GM18870 (cell line): ENCODE measurements around the gene POLR3K.

ENCODE experiments used
- ATAC-seq: cut with Tn5 transposase; IDR thresholded peaks from one replicate; pipeline ENCODE4 v1.9.1; 2021; ENCODE audit warnings: moderate library complexity; ENCODE audit not compliant: unreplicated experiment

POLR3K gene

DNA sequence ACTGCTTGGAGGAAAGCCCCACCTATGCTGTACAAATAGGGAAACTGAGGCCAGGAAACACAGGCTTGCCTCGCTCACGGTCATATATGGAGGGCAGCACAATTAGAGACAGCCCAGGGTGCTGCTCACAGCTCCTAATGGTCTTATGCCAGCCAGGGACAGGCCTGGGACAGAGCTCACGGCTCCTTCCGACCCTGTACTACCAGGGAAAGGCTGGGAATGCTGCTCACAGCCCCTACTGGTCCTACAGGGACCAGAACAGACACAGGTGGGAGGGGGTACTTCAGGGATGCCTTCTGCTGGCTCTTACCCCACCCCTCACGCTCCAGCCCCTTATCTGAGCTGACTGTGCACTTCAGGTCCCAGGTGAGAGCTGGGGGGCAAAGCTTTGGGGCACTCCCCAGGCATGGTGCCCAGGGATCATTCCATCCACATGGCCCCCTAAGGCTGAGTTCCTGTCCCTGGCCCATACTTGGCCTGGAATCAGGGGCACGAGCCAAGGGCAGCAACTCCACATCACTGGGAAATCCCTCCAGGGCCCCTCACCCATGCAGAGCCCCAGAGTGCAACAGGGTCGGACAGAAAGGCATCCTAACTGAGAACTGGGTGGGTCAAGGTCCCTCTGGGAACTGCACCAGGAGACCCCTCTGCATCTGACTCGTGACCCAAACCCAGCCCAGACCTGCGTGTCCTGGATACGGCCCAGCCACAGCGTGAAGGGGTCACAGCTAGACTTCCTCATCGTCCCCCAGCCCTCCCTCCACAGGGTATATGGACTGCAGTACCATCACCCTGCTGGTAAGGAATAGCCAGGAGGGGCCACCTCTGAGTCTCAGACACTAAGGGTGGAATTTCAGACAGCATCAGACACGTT is 13.1 kb upstream of the POLR3K start:
- ATAC-seq = no peak

DNA sequence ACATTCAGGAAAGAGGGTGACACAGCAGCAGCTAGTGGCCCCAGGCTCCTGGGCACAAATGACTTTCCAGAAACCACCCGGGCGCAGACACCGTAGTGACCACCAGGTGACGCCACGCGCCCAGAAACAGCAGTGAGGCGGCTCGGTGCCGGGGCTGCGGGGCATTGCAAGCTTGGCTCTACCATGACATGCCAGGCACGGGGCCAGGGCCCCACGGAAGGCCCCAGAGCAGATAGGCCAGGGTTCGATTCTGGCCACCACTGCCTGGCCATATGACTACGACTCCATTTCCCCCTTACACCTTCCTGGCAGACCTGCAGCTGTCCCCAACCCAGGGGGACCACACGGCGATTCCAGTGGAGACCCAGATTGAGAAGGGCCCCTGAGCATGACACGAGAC is 12.3 kb upstream of the POLR3K start:
- ATAC-seq = no peak

DNA sequence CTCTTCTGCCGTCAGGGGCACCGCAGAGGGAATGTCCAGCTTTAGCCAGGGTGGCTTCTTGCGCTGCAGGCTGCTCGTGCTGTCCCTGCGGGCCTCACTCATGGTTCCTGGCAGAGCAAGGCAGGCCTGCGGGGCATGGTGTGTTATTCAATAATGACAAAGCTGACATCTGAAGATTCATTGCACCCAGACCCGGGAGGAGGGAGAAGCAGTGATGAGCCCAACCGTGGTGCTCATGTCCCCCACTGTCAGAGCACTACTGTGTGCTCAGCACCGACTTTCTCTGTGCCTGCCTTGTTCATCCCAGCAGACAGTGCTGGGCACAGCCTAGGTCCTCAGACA is 11.5 kb upstream of the POLR3K start:
- no peak for ATAC-seq

DNA sequence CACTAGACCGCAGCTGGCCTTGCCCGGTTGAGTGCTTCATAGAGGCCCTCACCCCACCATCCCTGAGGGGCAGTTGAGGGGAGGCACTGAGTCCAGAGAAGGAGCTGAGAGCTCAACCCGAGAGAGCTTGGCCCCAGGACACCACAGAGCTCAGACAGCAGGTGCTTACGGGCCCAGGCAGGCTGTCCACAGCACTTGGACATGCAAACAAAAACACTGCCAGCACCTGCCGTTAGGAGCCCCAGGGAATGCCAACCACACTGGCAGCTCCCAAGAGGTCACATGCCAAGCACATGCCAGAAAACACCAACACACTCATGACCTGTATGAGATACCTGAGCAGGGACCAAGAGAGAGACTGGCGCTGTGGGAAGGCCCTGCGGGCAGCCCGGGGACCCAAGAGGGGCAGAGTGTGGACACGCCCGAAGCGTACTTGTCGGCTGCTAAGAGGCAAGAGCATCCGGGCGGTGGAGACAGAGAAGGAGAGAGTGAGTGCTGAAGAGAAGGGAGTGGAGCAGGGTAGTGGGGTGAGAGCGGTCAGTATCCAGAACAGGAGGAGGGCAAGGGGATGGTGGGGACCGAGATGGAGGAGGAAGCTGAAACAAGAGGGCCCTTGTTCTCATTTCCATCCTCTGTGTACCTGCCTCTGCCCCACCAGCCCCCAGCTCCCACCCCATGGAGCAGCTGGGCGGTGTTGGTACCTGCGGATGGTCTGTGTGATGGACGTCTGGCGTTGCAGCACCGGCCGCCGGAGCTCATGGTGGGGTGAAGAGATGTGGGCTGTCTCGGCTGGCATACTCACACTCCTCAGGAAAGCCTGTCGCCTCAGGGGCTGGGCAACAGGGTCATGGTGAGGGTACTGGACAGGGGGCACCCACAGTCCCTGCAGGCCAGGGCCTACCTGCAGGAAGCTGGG is 10.8 kb upstream of the POLR3K start:
- ATAC-seq = no peak

DNA sequence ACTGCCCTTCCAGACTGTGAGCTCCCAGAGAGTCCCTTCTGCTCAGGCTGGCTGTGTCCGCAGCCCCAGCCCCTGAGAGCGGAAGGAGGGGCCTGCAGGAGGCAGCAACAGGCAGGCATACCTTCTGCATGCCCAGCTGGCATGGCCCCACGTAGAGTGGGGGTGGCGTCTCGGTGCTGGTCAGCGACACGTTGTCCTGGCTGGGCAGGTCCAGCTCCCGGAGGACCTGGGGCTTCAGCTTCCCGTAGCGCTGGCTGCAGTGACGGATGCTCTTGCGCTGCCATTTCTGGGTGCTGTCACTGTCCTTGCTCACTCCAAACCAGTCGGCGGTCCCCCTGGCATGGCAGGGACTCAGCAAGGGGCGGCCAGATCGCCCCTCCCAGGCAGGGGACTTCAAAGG is 10.1 kb upstream of the POLR3K start:
- no peak for ATAC-seq

DNA sequence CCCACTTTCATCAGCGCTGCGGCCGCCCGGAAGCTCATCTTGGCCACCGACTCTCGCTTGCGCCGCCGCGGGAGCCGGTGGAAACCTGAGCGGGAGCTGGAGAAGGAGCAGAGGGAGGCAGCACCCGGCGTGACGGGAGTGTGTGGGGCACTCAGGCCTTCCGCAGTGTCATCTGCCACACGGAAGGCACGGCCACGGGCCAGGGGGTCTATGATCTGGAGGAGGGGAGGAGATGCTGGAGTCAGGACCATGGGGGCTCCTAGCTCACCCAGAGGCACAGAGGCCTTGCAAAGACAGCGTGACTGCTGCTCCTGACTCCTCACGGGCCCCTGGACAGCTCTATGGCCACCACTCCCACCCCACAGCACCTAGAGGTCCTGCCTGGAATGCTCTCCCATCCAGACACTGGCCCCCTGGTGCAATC is 9.6 kb upstream of the POLR3K start:
- ATAC-seq = no peak

DNA sequence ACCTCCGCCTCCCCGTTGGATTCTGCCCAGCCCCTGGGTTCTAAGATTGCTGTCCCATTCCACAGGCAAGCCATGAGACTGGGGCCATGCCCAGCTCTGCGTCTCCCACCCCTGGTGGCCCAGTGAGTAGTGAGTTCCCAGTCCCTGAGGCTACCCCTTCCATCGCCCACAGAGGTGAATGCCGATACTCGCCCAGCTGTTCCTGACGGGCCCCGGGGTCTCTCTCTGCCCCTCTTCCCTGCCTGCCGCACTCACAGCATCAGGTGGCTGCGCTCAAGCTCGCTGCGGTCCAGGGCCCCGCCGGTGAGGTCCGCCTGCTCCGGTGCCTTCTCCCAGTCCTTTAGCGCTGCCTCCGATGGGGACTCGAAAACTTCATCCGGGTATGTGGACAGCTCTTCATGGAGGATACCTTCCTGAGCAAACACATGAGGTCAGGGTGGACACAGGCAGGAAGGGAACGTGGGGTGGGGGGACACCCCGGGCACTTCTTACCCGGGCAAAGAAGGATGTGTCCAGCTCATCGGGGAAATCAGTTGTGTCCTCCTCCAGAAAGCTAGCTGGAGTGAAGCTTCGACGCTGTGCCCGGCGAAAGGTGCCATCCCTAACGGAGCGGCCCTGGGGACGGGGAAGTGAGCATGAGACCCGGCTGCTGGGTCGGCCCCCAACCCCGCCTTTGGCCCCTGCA is 9.0 kb upstream of the POLR3K start:
- ATAC-seq = no peak

DNA sequence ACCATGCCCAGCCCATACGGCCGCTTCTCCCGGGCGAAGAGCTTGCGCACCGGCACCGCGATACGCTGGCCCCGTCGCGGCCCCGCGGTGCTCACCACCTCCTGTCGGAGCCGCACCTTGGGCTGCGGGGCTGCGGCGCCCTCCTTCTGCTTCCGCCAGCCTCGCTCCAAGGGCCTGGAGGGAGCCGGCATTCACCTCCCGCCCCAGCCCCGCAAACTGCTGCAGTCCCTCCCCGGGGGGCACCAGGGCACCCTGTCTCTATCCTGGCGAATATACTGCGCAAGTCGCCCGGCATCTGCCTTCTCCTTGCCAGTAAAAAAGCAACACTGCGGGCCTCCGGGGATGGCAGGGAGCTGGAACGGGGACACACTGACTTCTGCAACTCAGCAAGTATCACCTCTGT is 8.5 kb upstream of the POLR3K start:
- ATAC-seq = no peak

DNA sequence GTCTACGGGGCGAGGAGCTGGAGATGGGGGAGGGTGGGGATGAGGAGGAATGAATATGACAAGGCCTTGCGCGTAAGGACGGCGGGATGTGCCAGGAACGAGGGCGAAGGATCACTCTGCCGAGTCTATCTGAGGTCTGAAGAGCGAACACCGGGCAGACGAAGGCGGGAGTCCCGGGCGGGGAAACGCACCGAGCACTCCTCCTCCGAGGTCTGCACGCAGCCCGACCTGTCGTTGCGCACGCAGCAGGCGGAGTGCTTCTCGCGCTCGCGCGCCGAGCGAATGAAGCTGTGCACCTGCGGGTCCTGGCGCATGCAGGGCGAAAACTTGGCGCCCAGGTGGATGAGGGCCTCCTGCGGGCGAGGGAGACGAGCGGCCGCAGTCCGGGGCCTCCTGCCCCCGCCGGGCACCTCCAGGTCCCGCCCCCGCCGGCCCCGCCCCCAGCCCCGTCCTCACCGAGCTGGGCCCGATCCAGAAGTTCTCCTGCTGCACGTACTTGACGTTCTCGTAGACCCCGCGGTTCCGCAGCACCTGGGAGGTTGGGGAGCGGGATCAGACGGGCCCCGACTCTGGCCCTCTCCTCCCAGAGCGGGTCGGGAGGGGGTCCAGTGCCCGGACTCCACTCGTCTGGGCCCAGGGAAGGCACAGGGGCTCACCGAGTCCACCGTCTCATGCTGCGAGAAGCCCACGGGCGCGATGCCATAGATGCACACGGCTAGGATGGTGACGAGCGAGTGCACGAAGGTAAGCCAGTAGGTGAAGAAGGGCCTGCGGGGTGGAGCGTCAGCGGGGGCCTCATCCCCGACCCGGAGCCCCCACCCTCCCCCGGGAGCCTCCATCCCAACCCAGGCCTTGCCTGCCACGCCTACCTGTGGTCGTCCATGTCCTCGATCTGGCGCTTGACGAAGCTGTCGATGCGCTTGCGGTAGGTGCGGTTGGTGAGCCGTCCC is 7.8 kb upstream of the POLR3K start:
- no peak for ATAC-seq

DNA sequence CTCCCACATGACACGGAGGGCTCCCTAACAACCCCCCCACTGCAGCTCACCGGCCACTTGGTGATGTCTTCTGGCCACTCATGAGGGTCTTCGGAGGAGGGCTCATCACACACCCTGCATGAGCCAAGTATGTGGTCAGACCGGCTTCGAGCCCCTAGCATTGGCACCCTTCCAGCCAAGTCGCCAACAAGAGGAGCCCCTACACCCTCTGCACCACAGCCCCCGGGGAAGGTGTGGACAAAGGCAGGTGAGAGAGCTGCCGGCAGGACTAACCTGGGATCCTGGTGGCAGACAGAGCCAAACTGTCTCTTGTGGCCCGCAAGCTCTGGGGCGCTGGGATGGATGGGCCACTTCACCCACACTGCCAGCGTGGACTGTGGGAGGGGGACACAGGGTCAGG is 6.8 kb upstream of the POLR3K start:
- no peak for ATAC-seq

DNA sequence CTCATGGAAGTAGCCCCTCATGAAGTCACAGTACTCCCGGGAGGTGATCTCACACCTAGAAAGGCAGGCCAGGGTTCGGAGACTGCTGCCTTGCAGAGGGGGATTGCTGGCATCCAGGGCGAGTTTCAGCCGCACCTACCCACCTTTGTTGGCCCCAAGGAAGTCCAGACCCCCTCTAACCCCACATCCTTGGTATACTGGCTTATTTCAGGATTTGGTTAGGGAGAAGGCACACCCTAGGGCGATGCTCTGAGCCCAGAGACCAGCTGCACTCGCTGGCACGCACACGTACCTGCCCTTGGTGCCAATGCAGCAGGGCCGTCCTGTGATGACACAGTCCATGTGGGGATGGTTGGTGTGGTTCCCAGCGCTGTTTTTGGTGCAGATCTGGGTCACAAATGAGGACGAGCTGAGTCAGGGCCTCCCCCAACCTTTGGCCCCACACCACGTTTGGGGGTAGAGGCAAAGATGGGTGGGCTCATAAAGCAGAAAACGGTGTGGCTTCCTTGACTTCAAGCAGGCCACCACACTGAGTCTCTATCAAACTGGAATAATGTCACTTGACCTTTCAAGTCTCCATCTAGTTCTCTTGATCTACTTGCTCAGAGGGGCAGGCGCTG is 6.1 kb upstream of the POLR3K start:
- ATAC-seq = no peak

DNA sequence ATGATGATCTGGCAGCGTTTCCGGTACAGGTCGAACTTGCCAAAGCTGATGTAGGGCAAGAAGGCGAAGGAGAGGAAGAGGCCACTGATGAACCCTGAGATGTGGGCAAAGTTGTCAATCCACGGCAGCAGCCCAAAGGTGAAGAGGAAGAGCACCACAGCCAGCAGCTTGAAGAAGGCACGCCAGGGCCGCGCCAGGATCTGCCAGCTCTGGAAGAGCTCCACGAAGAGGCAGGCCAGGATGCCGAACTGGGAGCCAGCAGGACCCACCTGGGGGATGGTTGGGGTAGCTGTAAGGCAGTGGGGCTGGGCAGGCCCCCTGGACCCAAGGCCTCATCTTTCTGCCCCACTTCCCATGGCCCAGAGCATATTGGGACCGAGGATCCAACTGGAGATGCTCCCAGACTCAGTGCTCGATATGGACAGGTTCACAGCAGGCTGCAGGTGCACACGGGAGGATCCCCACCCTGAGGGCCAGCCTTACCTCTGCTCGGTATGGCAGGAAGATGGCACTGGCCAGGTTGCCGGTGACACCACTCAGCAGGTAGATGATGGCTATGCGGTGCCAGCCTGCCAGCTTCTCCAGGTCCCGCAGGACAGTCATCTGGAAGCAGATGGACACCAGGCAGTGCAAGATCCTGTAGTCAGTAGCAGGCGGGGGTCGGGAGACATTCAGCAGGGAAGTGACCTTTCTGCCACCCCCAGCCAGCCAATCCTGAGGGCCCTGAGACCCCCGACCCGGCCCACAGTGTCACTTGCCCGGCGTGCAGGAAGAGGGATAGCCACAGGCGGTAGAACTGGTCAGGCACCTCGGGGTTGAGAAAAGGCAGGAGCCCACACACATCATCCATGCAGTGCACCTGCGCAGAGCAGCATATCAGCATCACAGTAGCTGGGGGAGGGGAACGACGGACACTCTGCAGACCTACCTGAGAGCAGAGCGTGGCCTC is 5.4 kb upstream of the POLR3K start:
- no peak for ATAC-seq

DNA sequence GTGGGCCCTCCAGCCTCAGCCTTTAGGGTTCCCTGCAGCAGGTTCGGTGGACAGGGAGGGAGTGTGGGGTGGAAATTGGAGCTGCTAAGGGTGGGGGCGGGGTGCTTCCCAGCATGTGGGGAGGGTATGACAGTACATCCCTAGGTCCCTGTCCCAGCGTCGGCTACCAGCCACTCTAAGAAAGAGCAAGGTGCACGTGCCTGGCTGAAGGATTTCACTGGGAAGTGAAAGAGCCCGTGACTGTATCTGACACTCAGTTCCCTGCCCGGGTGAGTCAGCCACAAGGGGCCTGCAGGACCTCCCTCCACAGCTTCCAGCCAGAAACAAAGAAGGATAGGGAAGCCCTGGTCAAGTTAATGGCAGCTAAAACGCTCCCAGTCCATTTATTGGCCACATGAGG is 4.3 kb upstream of the POLR3K start:
- no peak for ATAC-seq

DNA sequence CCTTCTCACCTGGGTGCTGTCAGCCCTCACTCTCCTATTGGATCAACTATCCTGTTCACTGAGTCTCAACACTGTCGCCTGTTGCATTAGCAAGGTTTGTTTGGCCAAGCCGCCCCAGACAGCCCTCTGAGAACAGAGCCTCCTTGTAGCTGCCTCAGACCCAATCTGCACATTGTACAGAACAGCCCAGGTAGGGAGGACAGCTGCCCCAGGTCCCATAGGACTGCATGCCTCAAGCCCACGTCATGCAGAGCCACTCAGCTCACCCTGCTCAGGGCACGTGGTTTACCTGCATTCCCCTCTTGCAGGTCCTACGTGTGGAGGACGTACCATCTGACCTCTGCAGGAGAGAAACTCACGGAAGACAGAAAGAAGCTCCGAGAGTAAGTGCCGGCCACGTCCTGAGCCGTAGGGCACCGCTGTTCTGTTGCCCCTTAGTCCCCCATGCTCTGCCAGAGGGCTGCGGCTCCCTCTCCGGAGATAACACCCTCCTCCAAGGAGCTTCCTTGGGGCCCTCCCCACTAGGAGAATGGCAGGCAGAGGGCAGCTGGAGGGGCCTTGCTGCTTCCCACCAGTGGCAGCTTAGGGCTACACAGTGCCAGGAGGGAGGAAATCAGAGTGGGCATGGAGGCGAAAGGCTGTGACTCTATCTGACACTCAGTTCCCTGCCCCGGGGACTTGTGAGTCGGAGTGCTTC is 3.0 kb upstream of the POLR3K start:
- ATAC-seq = no peak

DNA sequence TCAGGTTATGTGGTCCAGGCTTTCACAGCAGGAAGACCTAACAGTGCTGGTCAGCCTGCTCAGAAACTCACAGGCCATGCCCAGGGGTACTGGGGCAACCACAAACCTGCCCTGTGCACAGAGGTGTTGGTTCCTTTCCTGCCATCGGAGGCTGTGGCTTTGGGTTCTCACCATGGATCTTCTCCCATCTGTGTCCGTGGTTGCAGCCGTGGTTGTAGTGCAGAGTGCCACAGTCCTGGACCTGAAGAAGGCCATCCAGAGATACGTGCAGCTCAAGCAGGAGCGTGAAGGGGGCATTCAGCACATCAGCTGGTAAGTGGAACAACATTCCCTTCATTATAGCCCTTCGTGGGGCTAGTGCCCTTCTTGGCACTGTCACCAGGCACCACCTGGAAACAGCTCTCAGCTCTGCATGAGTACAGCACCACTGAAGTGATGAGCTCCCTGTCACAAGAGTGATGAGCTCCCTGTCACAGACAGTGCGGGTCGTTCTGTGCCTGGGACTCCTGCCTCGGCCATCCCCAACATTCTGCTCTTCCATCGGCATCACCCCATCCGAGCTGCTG is 2.2 kb upstream of the POLR3K start:
- ATAC-seq = no peak

DNA sequence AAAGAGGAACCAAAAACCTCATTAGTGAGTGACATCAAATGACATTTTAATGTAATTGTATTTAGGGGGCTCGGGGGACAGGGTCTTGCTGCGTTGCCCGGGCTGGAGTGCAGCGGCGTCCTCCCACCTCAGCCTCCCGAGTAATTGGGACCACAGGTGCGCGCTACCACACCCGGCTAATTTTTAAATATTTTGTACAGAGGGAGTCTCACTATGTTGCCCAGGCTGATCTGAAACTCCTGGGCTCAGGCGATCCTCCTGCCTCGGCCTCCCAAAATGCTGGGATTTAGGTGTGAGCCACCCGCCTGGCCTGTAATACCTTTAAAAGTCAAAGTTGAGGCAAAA is 801 bp upstream of the POLR3K start:
- ATAC-seq = no peak

DNA sequence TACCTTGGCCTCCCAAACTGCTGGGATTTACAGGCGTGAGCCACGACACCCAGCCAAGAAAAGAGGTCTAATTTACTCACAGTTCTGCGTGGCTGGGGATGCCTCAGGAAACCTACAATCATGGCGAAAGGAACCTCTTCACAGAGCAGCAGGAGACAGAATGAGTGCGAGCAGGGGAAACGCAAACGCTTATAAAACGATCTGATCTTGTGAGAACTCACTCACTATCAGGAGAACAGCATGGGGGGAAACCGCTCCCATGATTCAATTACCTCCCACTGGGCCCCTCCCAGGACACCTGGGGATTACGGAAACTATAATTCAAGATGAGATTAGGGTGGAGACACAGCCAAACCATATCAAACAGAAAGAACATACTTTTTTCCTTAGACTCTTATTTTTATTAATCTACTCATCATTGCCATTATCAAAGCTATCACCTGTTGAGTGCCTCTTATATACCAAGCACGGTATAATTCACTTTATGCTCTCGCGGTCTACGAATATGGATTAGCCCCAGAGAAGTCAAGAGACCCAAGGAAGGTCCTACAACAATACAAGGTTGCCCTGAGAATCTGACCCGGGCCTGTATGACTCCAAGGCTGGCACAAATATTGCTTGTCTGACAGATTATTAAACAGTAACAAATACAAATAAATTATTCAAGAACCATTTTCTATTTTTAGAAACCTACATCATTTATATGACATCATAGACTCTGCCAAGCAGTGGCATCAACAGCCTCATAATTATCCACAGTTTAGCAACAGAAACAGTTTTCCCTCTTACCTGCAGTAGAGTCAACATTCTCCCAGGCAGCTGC is 2.4 kb downstream of the POLR3K start:
- ATAC-seq = no peak
